NCI-H2081 treated with DMSO at 0.1 percent for 48 hours (cell line): ENCODE results near the gene TPRG1.

ENCODE experiments used
- DNase-seq: peaks from one replicate; lab custom pipeline; 2025; lab: John Stamatoyannopoulos, UW

TPRG1 gene

GRCh38 chr3:189166321-189166720 is 5.5 kb upstream of the TPRG1 start:
- no peak for DNase-seq

- no peak for DNase-seq
Observed at GRCh38 chr3:189167027-189167766, 4.6 kb upstream of the TPRG1 start.

GRCh38 chr3:189168711-189169110 is 3.1 kb upstream of the TPRG1 start:
- DNase-seq, result no peak

- DNase-seq, result no peak
Observed at GRCh38 chr3:189169728-189170127, 2.0 kb upstream of the TPRG1 start.

GRCh38 chr3:189170559-189170958 is 1.2 kb upstream of the TPRG1 start:
- DNase-seq, result no peak

- no peak for DNase-seq
Observed at GRCh38 chr3:189172668-189173419, 1.1 kb downstream of the TPRG1 start.

GRCh38 chr3:189184566-189184965 is 12.8 kb downstream of the TPRG1 start:
- no peak for DNase-seq

GRCh38 chr3:189186101-189186500 is 14.3 kb downstream of the TPRG1 start:
- no peak for DNase-seq

GRCh38 chr3:189188466-189188865 is 16.7 kb downstream of the TPRG1 start:
- DNase-seq, result no peak

GRCh38 chr3:189192725-189193124 is 21.0 kb downstream of the TPRG1 start:
- no peak for DNase-seq

GRCh38 chr3:189195302-189195701 is 23.5 kb downstream of the TPRG1 start:
- DNase-seq, result no peak

GRCh38 chr3:189202106-189202505 is 30.3 kb downstream of the TPRG1 start:
- DNase-seq, result no peak

- no peak for DNase-seq
Observed at GRCh38 chr3:189202583-189202982, 30.8 kb downstream of the TPRG1 start.

- DNase-seq, result no peak
Observed at GRCh38 chr3:189204167-189204866, 32.5 kb downstream of the TPRG1 start.

- DNase-seq, result no peak
Observed at GRCh38 chr3:189204937-189205336, 33.2 kb downstream of the TPRG1 start.

- DNase-seq, result no peak
Observed at GRCh38 chr3:189210251-189210770, 38.5 kb downstream of the TPRG1 start.

GRCh38 chr3:189212681-189213080 is 40.9 kb downstream of the TPRG1 start:
- DNase-seq, result no peak

- no peak for DNase-seq
Observed at GRCh38 chr3:189214651-189215050, 42.9 kb downstream of the TPRG1 start.

GRCh38 chr3:189222927-189223636 is 51.3 kb downstream of the TPRG1 start:
- no peak for DNase-seq

GRCh38 chr3:189225431-189225830 is 53.7 kb downstream of the TPRG1 start:
- DNase-seq, result no peak

- DNase-seq, result no peak
Observed at GRCh38 chr3:189227249-189227648, 55.5 kb downstream of the TPRG1 start.
